Dermis blood vessel endothelial cell (primary cell): ENCODE results near the gene OCLN. TPM values are rescaled to one million over a fixed set of nuclear protein-coding genes. Genes with fewer than 3 reads are reported as not detected.
"Not testable (repeated sequence)": the region's sequence is repeated elsewhere in the genome, so short reads cannot be mapped to it uniquely, and the experiment has no call there.

ENCODE experiments used
- DNase-seq: peaks from one replicate; pipeline ENCODE4 v3.0.0; 2010
- total RNA-seq: library from RNA; depleted of rRNA; stranded (reverse); fragments of >200 nt; gene quantifications from 2 replicates; pipeline ENCODE4 v1.2.3, GENCODE V29; 2014

OCLN gene
- total RNA-seq, 1 donor from 2014 or later = 4.4 TPM

DNA sequence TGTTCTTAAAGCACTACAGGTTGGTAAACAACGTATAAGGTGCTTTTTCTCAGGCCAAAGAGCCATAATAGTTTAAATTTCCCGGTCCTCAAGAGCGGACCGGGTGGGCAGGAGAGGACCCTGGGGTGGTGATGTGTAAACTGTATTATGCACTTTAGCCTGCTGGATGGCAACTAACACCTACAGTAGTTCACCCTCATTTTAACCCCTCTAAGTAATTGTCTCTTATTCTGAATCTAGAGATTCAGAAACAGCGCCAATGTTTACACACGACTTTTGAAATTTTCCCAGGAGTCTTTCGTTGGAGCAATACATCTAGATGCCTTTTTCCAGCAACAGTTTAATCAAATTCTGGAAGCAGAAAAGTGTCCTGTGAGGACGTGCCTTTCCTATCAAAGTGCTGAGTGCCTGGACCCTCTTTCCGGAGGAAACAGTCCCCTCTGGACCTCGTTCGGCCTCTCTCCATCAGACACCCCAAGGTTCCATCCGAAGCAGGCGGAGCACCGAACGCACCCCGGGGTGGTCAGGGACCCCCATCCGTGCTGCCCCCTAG, 676 bp upstream of the OCLN start:
- DNase-seq = no peak

- DNase-seq = peak; percentile 43
These were observed 369 bp downstream of the OCLN start for GRCh38 chr5:69492923-69493395.

GRCh38 chr5:69493396-69494133, 975 bp downstream of the OCLN start:
- DNase-seq = peak; percentile 49

DNA sequence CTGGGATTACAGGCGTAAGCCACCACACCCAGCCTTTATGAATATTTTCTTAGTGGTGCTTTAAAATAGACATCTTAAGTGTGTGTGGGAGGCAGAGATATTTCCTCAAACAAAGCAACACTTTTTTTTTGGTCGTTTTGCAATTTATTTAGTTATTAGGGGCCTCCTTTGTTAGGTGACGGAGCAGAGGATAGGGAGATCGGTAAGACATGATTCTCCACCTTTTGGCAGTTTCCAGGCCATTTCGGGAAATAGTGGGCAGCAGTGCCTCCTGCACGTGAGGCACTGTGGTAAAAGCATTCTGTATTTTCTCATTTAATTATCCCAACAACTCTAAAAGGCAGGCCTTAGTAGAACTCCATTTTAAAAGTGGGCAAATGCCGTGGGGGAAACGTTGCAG, 1.9 kb downstream of the OCLN start:
- DNase-seq = no peak

GRCh38 chr5:69497006-69497520, 4.5 kb downstream of the OCLN start:
- peak; percentile 32 for DNase-seq

DNA sequence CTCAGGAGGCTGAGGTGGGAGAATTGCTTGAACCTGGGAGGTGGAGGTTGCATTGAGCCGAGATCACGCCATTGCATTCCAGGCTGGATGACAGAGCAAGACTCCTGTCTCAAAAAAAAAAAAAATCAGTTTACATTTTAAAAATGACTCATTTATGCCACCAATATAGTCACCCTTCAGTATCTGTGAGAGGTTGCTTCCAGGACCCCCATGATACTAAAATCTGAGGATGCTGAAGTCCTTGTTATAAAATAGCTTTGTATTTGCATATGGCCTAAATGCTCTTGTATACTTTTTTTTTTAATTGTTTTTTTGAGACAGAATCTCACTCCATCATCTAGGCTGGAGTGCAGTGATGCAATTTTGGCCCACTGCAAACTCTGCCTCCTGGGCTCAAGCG, 5.8 kb downstream of the OCLN start:
- DNase-seq = no peak

GRCh38 chr5:69502367-69502766, 9.8 kb downstream of the OCLN start:
- DNase-seq = peak; percentile 13

- DNase-seq = peak; percentile 28
These were observed 10.3 kb downstream of the OCLN start for GRCh38 chr5:69502767-69503488.

DNA sequence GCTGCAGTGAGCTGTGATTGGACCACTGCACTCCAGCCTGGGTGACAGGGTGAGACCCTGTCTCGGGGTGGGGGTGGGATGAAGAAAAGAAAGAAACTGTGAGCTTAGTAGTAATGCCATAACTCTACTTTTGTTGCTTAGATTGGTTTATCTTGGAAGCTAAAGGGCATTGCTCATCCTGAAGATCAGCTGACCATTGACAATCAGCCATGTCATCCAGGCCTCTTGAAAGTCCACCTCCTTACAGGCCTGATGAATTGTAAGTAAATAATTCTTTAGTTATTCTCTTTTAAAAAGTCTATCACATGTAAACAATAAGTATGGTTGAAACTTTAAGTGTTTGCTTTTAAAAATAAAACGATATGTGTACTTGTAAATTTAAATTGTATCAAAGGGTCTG, 11.4 kb downstream of the OCLN start:
- no peak for DNase-seq

DNA sequence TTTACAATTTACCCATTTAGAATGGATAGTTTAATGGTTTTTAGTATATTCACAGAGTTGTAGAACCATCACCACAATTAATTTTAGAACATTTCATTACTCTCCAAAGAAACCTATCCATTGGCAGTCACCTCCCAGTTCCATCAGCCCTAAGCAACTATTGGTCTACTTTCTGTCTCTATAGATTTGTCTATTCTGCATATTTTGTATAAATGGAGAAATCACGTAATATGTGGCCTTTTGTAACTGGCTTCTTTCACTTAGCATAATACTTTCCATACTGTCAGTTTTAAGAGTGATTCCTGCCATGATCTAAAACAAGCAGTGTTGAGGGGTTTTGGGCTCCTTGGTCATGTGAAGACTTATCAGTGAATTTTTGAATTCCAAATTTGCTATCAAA, 12.7 kb downstream of the OCLN start:
- no peak for DNase-seq

DNA sequence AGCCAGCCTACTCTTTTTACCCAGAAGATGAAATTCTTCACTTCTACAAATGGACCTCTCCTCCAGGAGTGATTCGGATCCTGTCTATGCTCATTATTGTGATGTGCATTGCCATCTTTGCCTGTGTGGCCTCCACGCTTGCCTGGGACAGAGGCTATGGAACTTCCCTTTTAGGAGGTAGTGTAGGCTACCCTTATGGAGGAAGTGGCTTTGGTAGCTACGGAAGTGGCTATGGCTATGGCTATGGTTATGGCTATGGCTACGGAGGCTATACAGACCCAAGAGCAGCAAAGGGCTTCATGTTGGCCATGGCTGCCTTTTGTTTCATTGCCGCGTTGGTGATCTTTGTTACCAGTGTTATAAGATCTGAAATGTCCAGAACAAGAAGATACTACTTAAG, 16.6 kb downstream of the OCLN start:
- no peak for DNase-seq

GRCh38 chr5:69510694-69511093, 18.1 kb downstream of the OCLN start:
- no peak for DNase-seq

DNA sequence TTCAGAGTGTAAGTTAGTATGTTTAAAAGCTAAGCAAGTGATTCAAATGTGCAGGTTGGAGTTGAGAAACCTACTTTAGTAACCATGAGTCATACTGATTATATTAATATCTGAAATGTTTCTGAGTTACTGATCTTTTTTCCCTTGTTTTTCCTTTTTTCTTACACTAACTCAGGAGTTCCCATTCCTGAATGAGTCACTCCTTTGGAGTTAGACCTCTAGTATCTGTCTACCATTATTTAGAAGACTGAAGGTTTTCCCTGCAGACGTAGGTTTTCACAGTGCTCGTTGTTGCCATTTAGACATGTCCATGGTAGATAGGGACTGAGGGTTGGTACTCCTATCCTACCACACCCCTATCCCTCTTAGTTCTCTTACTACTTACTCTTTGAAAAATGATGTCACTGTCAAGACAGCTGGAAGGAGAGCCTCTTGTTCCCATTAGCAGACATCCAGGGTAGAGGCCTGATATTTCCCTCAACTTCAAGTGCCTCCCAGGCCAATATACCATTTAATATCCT, 20.2 kb downstream of the OCLN start:
- peak; percentile 45 for DNase-seq

GRCh38 chr5:69515570-69515969, 23.0 kb downstream of the OCLN start:
- not testable (repeated sequence) for DNase-seq

- no peak for DNase-seq
These were observed 24.2 kb downstream of the OCLN start for GRCh38 chr5:69516769-69517168.

DNA sequence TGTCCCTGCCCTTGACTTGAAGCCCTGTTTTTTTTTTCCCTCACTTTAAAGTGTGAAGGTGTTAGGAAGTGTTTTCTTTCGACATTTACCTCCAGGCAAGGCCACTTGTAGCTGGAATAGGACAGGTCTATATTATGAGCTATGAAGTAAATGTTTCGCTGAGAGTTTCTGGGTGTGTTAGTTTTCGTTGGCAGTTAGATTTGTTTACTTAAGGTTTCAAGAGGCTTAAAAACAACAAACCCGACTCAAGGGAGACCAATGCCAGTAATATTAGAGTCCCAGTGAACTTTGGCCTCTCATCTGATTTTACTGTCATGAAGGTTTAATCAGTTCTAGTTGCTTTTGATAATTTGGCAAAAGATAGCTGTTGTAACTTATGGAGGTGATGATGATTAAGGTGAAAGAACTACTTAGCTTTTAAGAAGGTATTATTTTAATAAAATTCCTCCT, 25.2 kb downstream of the OCLN start:
- peak; percentile 32 for DNase-seq

- no peak for DNase-seq
These were observed 26.7 kb downstream of the OCLN start for GRCh38 chr5:69519285-69519684.

GRCh38 chr5:69522035-69522434, 29.4 kb downstream of the OCLN start:
- no peak for DNase-seq

DNA sequence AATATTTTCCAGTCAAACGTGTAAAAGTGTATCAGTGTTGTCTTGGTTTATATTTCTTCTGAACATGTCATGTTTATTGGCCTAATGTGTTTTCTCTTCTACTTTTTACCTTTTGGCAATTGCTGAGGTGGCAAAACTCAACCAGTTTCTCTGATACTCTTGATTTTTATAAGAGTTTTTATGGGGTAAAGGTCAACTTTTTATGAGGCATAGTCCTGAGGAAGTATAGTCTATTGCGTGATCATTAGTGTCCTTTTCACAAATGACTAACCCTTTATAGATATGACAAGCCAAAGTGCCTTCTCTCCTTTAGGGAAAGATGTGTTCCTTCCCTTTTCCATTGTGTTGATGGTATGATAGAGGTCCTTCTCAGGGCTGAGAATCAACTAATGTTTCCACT, 32.9 kb downstream of the OCLN start:
- no peak for DNase-seq

GRCh38 chr5:69526660-69527059, 34.1 kb downstream of the OCLN start:
- DNase-seq = no peak

GRCh38 chr5:69527128-69527770, 34.7 kb downstream of the OCLN start:
- DNase-seq = no peak

DNA sequence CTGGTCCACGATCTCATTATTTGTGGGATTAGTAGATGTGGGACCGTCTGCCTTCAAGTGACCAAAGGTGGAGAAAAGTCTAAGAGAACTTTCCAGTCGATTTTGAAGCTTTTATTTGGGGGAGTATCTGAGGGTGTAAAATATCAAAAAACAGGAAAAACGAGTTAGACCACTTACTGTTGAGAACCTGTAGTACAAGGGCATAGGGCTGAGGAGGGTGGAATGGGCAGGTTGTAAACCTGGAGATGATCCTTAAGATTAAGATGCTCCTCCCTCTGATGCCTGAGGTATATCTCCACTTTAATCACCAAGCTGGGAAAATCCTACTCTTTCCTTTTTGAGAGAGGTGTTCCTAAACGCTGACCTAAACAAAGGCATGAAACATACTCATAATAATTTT, 35.4 kb downstream of the OCLN start:
- no peak for DNase-seq

DNA sequence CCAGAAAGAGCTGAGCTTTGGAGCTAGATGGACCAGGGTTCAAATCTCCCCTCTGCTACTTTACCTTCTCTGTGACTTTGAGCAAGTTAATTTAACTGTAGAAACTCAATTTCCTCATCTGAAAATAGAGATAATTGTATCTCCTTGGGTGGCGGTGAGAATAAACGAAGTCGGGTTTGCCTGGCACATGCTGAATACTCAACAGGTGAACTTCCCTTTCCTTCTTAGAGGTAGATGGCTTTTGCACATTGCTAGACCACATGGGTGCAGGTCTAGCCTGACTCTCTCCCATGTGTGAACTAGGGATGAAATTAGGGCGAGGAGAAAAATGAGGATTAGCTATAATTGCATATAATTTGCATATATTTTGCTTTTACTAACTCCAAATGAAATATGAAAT, 36.0 kb downstream of the OCLN start:
- no peak for DNase-seq
